GM23248 (cell line): Measurements from ENCODE around the gene BAZ1B.
"Not testable (repeated sequence)": the region's sequence is repeated elsewhere in the genome, so short reads cannot be mapped to it uniquely, and the experiment has no call there.

Experiments used
- EZH2 ChIP-seq: fragments of 200-600 bp; sonication (generic); IDR thresholded peaks from 2 replicates; pipeline ENCODE4 v1.6.1; 2018; ENCODE audit warnings: antibody characterized with exemption, mild to moderate bottlenecking; ENCODE audit not compliant: insufficient read depth, poor library complexity, severe bottlenecking
- EZH2phosphoT487 ChIP-seq: fragments of 200-600 bp; sonication (generic); IDR thresholded peaks from 2 replicates; pipeline ENCODE4 v1.6.1; 2018; ENCODE audit warnings: antibody characterized with exemption, moderate library complexity, mild to moderate bottlenecking, low read depth; ENCODE audit not compliant: insufficient read depth

DNA sequence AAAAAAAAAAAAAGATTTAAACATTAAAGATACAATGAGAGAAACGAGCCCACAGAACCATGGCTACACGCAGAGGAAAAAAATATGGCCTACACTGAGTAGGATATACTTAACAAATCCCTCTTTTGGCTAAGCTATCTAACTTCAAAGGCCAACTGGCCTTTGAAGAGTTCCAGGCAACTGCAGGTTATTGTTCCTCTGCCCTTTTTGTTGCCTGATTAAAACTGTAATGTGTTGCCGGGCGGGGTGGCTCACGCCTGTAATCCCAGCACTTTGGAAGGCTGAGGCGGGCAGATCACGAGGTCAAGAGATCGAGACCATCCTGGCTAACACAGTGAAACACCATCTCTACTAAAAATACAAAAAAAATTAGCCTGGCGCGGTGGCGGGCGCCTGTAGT lies 40.6 kb downstream of the BAZ1B start:
- not testable (repeated sequence) for TF ChIP-seq EZH2, EZH2phosphoT487
